ENCODE data around the gene LMOD3. TPM values are rescaled to one million over a fixed set of nuclear protein-coding genes. Genes with fewer than 3 reads are reported as not detected.

The LMOD3 gene
- total RNA-seq, 1 donor = not detected

DNA sequence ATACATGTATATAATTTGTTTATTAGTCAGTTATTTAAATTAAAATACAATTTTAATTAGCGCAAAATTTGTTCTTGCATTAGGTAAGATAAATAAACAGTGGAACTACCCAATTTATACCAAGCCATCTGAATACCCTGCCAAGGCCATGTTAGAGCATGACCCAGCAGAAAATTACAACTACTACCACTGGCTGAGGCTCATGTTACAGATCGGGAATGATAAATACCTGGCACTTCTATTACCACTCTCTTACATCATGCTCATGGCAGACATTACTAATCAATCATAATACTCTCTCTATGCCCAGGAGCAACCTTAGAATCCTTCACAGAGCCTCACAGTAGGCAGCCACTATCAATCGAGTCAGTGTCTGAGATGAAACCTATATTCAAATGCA, 21.2 kb upstream of the LMOD3 start:
- TF ChIP-seq, protein P1, sequence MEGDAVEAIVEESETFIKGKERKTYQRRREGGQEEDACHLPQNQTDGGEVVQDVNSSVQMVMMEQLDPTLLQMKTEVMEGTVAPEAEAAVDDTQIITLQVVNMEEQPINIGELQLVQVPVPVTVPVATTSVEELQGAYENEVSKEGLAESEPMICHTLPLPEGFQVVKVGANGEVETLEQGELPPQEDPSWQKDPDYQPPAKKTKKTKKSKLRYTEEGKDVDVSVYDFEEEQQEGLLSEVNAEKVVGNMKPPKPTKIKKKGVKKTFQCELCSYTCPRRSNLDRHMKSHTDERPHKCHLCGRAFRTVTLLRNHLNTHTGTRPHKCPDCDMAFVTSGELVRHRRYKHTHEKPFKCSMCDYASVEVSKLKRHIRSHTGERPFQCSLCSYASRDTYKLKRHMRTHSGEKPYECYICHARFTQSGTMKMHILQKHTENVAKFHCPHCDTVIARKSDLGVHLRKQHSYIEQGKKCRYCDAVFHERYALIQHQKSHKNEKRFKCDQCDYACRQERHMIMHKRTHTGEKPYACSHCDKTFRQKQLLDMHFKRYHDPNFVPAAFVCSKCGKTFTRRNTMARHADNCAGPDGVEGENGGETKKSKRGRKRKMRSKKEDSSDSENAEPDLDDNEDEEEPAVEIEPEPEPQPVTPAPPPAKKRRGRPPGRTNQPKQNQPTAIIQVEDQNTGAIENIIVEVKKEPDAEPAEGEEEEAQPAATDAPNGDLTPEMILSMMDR (IDR thresholded peaks at IDR 0.05; ENCODE audit: insufficient read depth, low read length) = no peak
- peak; percentile 40 for DNase-seq (ENCODE audit: low read depth)
- H3K4me3 ChIP-seq (ENCODE audit: low read depth, low read length) = no peak overlapping the region

DNA sequence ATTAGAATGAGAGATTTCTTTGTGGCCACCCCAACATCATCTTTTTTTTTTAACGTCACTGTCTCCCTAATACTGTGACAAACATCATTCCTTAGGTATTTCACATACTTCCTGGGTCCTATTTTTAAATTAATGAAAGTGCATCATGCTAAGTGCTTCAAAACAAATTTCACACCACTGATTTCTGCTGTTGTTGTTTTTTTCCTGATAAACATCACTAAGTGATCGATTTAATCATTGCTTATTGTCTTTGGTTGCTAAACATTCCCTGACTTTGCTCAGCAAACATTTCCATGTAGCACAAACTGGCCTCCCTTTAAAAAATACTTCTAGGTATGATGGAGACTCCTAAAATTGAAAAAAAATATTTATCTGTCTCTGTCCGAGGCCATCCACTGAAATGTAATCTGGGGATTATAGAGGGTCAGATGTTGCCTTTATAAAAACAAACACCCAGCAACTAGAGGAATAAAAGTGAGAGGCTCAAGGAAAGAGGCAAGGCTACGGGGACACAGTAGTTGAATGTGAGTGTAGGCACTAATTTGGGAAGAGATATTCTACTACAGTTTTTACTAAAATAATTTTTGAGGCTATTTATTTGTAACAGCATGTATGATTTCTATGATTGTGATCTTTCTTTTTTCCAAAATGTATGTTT, 20.5 kb upstream of the LMOD3 start:
- DNase-seq (ENCODE audit: low read depth) = no peak
- TF ChIP-seq, protein P1 (IDR thresholded peaks at IDR 0.05; ENCODE audit: insufficient read depth, low read length) = no peak
- H3K4me3 ChIP-seq (ENCODE audit: low read depth, low read length) = no peak overlapping the region

DNA sequence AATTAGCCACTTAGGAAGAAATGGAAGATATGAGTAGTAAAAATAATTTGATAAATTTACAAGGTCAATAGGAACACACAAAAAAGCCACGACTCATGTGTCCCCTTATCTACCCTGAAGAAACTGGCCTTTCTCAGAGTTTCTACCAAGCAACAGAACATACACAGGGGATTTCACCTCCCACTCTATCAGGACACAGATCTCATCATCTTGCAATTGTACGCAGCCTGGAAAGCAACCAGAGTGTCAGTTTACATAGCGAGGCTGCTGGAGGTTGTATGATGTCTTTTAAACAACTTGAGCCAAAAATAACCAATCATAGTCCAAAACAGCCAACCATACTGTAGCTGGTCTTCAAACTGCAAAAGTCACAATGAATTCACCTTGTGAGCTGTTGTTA, 19.7 kb upstream of the LMOD3 start:
- no peak overlapping the region for H3K4me3 ChIP-seq (ENCODE audit: low read depth, low read length)
- TF ChIP-seq, protein P1 (IDR thresholded peaks at IDR 0.05; ENCODE audit: insufficient read depth, low read length) = no peak
- DNase-seq (ENCODE audit: low read depth) = peak; percentile 28

DNA sequence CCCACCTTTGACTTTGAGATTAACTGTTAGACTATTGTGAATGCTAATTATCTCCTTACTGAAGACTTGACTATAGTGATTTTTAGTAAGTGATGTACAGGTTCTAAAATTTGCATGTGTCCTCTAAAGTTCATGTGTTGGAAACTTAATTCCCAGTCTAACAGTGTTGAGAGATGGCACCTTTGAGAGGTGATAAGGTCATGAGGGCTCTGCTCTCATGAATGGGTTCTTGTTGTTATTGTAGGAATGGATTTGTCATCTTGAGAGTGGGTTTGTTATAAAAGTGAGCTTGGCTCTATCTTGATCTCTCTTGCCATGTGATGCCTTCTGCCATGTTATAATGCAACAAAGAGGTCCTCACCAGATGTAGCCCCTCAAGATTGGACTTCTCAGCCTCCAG, 18.9 kb upstream of the LMOD3 start:
- TF ChIP-seq, protein P1 (IDR thresholded peaks at IDR 0.05; ENCODE audit: insufficient read depth, low read length) = no peak
- no peak for DNase-seq (ENCODE audit: low read depth)
- H3K4me3 ChIP-seq (ENCODE audit: low read depth, low read length) = no peak overlapping the region

DNA sequence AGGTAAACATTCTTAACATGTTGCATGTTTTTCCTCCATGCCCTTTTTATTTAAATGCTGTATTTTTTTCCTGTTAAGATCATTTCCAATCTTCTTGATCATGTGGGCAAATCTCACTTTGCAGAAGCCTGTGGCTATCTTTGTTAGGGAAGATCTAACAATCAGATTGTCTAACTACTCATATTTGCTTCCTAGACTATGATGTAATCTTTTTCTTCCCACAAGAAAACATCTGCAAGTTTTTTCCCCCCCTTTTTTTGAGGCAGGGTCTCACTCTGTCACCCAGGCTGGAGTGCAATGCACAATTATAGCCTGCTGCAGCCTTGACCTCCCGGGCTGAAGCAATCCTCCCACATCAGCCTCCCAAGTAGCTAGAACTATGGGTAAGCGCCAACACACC, 15.0 kb upstream of the LMOD3 start:
- TF ChIP-seq, protein P1 (IDR thresholded peaks at IDR 0.05; ENCODE audit: insufficient read depth, low read length) = no peak
- H3K4me3 ChIP-seq (ENCODE audit: low read depth, low read length) = no peak overlapping the region
- no peak for DNase-seq (ENCODE audit: low read depth)

DNA sequence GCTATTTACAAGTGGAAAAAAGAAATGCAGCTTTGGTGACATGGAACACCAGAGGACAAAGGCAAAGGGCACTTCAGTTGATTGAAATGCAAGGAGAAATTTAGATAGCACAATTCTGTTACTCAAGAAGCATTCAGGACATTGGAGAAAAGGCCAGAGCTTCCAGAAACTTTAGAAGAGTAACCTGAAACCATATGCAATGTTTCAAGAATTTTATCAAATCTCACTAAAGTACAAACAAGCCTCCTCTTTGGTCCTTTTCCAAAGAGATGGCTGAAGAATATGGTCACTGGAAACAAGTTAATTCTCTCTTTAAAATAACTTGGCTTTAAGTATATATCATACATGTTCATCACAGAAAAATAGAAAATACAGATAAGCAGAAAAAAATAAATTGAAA, 14.6 kb upstream of the LMOD3 start:
- DNase-seq (ENCODE audit: low read depth) = no peak
- no peak overlapping the region for H3K4me3 ChIP-seq (ENCODE audit: low read depth, low read length)
- TF ChIP-seq, protein P1 (IDR thresholded peaks at IDR 0.05; ENCODE audit: insufficient read depth, low read length) = no peak

DNA sequence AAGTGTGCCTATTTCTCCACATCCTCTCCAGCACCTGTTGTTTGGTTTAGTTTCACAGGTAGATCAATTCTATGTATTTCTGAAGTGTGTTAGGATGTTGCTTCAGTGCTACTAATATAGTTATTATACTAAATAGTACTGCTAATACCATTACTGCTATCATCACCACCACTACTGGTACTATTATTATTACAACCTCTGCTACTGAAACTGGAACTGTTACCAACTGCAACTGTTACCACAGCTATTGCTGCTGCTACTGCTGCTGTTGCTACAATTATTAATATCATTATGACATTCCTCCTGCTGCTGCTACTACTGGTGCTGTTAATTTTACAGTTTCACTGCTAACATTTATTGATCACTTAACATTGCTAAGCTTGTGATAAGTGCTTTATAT, 8.3 kb upstream of the LMOD3 start:
- H3K4me3 ChIP-seq (ENCODE audit: low read depth, low read length) = no peak overlapping the region
- no peak for DNase-seq (ENCODE audit: low read depth)
- TF ChIP-seq, protein P1 (IDR thresholded peaks at IDR 0.05; ENCODE audit: insufficient read depth, low read length) = no peak
